ENCODE results near the gene CELSR1. TPM values are rescaled to one million over a fixed set of nuclear protein-coding genes. Genes with fewer than 3 reads are reported as not detected.

The CELSR1 gene
- total and polyA plus RNA-seq, 2 of the 13 experiments (the other 11 are each of a cell fraction or from before 2014, with no cell fraction given) = 0.78 to 1.8 TPM

DNA sequence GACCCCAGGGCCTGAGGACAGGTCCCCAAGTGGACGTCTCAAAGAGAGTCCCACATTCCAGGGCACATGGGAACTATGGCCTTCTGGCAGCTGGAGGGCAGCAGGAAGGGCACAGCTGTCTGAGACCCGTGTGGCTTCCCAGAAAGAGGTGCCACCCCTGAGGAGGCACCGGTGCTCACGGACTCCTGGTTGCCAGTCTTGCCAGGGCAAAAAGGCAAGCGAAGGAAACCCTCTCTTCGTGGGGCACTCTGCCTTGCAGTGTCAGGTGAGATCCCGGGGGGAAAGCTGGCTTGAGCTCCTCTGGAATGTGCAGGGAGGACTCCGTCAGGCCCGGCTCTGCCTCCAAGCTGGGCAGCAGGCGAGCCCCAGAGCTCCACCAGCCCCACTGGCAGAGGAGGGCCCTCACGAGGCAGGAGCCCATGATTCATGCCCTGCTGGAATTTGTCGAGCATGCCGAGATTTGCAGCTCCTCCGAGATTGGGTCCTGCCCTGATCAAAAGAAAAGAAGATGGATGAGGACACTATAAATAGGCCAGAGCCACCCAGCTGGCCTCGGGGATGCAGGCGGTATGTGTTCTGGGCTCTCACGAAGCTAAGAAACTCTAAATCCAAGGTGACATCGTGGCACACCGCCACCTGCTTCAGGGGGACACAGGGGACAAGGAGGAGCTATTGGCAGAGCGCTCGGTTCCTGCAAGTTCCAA is 9.9 kb upstream of the CELSR1 start (continued):
- TF ChIP-seq, protein P1, sequence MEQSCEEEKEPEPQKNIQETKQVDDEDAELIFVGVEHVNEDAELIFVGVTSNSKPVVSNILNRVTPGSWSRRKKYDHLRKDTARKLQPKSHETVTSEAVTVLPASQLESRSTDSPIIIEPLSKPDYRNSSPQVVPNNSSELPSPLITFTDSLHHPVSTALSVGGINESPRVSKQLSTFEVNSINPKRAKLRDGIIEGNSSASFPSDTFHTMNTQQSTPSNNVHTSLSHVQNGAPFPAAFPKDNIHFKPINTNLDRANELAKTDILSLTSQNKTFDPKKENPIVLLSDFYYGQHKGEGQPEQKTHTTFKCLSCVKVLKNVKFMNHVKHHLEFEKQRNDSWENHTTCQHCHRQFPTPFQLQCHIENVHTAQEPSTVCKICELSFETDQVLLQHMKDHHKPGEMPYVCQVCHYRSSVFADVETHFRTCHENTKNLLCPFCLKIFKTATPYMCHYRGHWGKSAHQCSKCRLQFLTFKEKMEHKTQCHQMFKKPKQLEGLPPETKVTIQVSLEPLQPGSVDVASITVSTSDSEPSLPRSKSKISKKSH (CRISPR knock-in tag; IDR thresholded peaks at IDR 0.05; ENCODE audit: borderline replicate concordance) = no peak
- no peak for TF ChIP-seq PRMT3 (CRISPR knock-in tag; IDR thresholded peaks at IDR 0.05; ENCODE audit: borderline replicate concordance, low read depth)
- peak; percentile 4; the same call in 1 of the 2 replicates for TF ChIP-seq HOXA3 (CRISPR knock-in tag; IDR thresholded peaks at IDR 0.05)
- no peak for TF ChIP-seq SOX5 (CRISPR knock-in tag; IDR thresholded peaks at IDR 0.05; ENCODE audit: borderline replicate concordance)
- TF ChIP-seq, protein P2, sequence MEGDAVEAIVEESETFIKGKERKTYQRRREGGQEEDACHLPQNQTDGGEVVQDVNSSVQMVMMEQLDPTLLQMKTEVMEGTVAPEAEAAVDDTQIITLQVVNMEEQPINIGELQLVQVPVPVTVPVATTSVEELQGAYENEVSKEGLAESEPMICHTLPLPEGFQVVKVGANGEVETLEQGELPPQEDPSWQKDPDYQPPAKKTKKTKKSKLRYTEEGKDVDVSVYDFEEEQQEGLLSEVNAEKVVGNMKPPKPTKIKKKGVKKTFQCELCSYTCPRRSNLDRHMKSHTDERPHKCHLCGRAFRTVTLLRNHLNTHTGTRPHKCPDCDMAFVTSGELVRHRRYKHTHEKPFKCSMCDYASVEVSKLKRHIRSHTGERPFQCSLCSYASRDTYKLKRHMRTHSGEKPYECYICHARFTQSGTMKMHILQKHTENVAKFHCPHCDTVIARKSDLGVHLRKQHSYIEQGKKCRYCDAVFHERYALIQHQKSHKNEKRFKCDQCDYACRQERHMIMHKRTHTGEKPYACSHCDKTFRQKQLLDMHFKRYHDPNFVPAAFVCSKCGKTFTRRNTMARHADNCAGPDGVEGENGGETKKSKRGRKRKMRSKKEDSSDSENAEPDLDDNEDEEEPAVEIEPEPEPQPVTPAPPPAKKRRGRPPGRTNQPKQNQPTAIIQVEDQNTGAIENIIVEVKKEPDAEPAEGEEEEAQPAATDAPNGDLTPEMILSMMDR (CRISPR knock-in tag; IDR thresholded peaks at IDR 0.05) = no peak
- TF ChIP-seq ATAD3A (CRISPR knock-in tag; IDR thresholded peaks at IDR 0.05) = no peak
- TF ChIP-seq, protein P3, sequence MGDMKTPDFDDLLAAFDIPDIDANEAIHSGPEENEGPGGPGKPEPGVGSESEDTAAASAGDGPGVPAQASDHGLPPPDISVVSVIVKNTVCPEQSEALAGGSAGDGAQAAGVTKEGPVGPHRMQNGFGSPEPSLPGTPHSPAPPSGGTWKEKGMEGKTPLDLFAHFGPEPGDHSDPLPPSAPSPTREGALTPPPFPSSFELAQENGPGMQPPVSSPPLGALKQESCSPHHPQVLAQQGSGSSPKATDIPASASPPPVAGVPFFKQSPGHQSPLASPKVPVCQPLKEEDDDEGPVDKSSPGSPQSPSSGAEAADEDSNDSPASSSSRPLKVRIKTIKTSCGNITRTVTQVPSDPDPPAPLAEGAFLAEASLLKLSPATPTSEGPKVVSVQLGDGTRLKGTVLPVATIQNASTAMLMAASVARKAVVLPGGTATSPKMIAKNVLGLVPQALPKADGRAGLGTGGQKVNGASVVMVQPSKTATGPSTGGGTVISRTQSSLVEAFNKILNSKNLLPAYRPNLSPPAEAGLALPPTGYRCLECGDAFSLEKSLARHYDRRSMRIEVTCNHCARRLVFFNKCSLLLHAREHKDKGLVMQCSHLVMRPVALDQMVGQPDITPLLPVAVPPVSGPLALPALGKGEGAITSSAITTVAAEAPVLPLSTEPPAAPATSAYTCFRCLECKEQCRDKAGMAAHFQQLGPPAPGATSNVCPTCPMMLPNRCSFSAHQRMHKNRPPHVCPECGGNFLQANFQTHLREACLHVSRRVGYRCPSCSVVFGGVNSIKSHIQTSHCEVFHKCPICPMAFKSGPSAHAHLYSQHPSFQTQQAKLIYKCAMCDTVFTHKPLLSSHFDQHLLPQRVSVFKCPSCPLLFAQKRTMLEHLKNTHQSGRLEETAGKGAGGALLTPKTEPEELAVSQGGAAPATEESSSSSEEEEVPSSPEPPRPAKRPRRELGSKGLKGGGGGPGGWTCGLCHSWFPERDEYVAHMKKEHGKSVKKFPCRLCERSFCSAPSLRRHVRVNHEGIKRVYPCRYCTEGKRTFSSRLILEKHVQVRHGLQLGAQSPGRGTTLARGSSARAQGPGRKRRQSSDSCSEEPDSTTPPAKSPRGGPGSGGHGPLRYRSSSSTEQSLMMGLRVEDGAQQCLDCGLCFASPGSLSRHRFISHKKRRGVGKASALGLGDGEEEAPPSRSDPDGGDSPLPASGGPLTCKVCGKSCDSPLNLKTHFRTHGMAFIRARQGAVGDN (CRISPR knock-in tag; IDR thresholded peaks at IDR 0.05) = peak; percentile 83
- no peak for TF ChIP-seq RCOR2 (CRISPR knock-in tag; IDR thresholded peaks at IDR 0.05)
- TF ChIP-seq, protein P4, sequence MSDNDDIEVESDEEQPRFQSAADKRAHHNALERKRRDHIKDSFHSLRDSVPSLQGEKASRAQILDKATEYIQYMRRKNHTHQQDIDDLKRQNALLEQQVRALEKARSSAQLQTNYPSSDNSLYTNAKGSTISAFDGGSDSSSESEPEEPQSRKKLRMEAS (IDR thresholded peaks at IDR 0.05) = peak; percentile 20; the same call in 1 of the 2 replicates
- TF ChIP-seq, protein P5, sequence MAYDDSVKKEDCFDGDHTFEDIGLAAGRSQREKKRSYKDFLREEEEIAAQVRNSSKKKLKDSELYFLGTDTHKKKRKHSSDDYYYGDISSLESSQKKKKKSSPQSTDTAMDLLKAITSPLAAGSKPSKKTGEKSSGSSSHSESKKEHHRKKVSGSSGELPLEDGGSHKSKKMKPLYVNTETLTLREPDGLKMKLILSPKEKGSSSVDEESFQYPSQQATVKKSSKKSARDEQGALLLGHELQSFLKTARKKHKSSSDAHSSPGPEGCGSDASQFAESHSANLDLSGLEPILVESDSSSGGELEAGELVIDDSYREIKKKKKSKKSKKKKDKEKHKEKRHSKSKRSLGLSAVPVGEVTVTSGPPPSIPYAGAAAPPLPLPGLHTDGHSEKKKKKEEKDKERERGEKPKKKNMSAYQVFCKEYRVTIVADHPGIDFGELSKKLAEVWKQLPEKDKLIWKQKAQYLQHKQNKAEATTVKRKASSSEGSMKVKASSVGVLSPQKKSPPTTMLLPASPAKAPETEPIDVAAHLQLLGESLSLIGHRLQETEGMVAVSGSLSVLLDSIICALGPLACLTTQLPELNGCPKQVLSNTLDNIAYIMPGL (CRISPR knock-in tag; IDR thresholded peaks at IDR 0.05; ENCODE audit: borderline replicate concordance in 1 of 2, low read depth in 1 of 2) = no peak
- no peak for TF ChIP-seq THYN1 (CRISPR knock-in tag; IDR thresholded peaks at IDR 0.05; ENCODE audit: borderline replicate concordance, low read depth)
- TF ChIP-seq ZNF883 (CRISPR knock-in tag; IDR thresholded peaks at IDR 0.05; ENCODE audit: not compliant biosample characterization) = peak; percentile 51
- TF ChIP-seq MYC (CRISPR knock-in tag; IDR thresholded peaks at IDR 0.05; ENCODE audit: borderline replicate concordance) = peak; percentile 52; the same call in 1 of the 2 replicates
- no peak for TF ChIP-seq ZNF343 (CRISPR knock-in tag; IDR thresholded peaks at IDR 0.05)
- no peak for TF ChIP-seq SOX6 (IDR thresholded peaks at IDR 0.05)
- no peak for TF ChIP-seq SOX6 (CRISPR knock-in tag; IDR thresholded peaks at IDR 0.05)
